IPS-18c (cell line): ENCODE results near the gene KCNQ1.
A peak's percentile ranks its signal among the peaks of the same experiment; 100 is the strongest.
"Not testable (repeated sequence)": the region's sequence is repeated elsewhere in the genome, so short reads cannot be mapped to it uniquely, and the experiment has no call there.

ENCODE experiments used
- H3K4me3 ChIP-seq: 2 replicates; pipeline ENCODE4 v1.7.0; 2013; ENCODE audit warnings: low read depth, mild to moderate bottlenecking, low read length, moderate library complexity; ENCODE audit not compliant: insufficient read depth
- H3K9me3 ChIP-seq: one replicate; pipeline ENCODE4 v1.6.1; 2013; ENCODE audit warnings: mild to moderate bottlenecking, low read length, moderate library complexity; ENCODE audit not compliant: control insufficient read depth, insufficient read depth

KCNQ1 gene

DNA sequence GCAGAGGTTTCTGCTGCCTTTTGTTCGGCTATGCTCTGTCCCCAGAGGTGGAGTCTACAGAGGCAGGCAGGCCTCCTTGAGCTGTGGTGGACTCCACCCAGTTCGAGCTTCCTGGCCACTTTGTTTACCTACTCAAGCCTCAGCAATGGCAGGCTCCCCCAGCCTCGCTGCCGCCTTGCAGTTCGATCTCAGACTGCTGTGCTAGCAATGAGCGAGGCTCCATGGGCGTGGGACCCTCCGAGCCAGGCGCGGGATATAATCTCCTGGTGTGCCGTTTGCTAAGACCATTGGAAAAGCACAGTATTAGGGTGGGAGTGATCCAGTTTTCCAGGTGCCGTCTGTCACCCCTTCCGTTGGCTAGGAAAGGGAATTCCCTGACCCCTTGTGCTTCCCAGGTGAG, 195.0 kb downstream of the KCNQ1 start:
- H3K9me3 ChIP-seq: peaks cover 10% of the 10 kb centered on the region
- not testable (repeated sequence) for H3K4me3 ChIP-seq

- Histone ChIP-seq H3K4me3 (no peak overlapping the region), H3K9me3 (peaks cover 19% of the 10 kb centered on the region)
Observed at GRCh38 chr11:2641623-2642022, 196.8 kb downstream of the KCNQ1 start.

DNA sequence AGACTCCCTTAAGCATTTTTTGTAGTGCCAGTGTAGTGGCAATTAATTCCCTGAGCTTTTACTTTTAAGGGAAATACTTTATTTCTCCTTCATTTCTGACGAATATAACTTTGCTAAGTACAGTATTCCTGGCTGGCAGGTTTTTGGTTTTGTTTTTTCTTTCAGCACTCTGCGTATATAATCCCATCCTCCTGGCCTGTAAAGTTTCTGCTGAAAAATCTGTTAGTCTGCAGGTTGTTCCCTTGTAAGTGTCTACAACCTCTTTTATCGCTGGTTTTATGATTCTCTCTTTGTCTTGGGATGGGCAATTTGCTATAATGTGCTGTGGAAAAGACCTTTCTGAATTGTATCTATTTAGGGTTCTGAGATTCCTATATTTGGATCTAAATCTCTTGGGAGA, 198.9 kb downstream of the KCNQ1 start:
- Histone ChIP-seq H3K9me3 (peaks cover 19% of the 10 kb centered on the region), H3K4me3 (no peak overlapping the region)

- peaks cover 13% of the 10 kb centered on the region for H3K9me3 ChIP-seq
- no peak overlapping the region for H3K4me3 ChIP-seq
Observed at GRCh38 chr11:2644844-2645778, 200.3 kb downstream of the KCNQ1 start.

DNA sequence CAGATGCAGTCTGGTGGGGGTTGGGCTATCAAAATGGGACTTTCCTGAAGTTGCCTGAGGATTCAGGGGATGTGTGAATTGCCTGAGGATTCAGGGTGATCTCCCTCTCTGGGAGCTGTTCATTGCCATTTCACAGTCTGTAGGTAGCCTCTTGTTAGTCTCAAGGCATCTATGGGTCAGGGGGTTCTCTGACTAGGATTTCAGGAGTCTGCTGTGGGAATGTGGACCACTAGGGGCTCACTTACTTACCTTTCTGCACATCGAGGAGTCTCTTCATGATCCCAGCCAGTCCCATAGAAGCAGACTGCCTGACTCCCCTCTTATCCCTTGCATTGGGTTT, 200.9 kb downstream of the KCNQ1 start:
- H3K9me3 ChIP-seq: peaks cover 12% of the 10 kb centered on the region
- H3K4me3 ChIP-seq: no peak overlapping the region

- Histone ChIP-seq H3K4me3 (no peak overlapping the region), H3K9me3 (peaks cover 21% of the 10 kb centered on the region)
Observed at GRCh38 chr11:2647167-2647566, 202.4 kb downstream of the KCNQ1 start.

DNA sequence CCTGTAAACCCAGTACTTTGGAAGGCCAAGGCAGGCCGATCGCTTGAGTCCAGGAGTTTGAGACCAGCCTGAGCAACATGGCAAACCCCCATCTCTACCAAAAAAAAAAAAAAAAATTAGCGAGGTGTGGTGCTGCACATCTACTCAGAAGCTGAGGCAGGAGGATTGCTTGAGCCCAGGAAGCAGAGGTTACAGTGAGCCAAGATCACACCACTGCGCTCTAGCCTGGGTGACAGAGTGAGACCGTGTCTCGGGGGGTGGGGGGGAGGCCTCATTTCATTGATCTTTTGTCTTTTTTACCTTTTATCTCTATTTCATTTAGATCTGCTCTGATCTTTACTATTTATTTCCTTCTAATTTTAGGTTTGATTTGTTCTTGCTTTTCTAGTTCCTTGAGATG, 203.1 kb downstream of the KCNQ1 start:
- H3K9me3 ChIP-seq: peaks cover 28% of the 10 kb centered on the region

DNA sequence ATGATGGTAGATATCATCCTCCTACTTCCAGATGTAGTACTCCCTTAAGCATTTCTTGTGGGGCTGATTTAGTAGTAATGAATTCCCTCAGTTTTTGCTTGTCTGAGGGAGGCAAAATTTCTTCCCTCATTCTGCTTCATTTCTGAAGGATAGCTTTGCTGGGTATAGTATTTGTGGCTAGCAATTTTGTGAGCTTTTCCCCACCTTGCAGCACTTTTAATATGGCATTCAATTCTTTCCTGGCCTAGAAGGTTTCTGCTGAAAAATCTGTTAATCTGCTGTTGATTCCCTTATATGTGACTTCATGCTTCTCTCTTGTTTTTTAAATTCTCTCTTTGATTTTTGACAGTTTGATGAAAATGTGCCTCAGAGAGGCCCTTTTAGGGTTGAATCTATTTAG, 204.6 kb downstream of the KCNQ1 start:
- H3K9me3 ChIP-seq: peaks cover 40% of the 10 kb centered on the region
- no peak overlapping the region for H3K4me3 ChIP-seq

More for the DNA sequence above, 203.1 kb downstream of the KCNQ1 start:
- H3K4me3 ChIP-seq: no peak overlapping the region

DNA sequence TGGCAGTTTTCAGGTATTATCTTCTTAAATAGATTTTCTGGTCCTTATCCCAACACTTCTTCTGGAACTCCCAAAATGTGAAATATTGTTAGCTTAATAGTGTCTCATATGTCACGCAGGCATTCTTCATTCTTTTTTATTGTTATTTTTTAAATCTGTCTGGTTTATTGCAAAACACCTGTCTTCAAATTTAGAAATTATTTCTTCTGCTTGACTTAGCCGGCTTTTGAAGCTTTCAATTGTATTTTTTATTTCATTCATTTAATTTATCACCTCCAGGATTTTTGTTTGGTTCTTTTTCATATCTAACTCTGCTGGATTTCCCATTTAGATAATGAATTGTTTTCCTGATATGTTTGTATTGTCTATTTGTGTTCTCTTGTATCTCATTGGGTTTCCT, 205.0 kb downstream of the KCNQ1 start:
- peaks cover 38% of the 10 kb centered on the region for H3K9me3 ChIP-seq
- H3K4me3 ChIP-seq: no peak overlapping the region

DNA sequence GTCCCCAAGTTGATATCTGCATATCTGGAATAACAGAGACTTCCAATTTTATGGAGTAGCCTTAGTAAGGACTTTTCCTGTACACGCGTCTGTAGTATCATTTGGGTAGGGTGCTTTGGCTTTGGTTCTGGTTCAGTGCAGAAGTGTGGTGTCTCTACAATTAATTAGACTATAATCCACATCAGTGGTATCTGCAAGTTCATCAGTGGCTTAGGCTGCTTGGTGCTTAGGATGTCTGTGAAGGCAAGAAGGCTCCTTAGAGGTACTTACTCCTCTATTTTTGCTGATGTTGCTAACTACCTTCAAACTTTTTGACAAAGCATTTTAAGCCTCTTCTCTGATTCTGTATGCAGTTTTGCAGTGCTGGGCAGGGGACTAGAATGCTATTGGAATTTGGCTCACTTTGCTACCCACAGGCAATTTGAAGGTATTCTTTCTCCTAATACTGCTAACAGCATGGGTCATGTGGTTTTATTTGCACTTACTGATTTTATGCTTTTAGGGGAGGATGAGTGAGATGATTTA, 205.6 kb downstream of the KCNQ1 start:
- Histone ChIP-seq H3K9me3 (peaks cover 33% of the 10 kb centered on the region), H3K4me3 (no peak overlapping the region; the same call in 1 of the 2 replicates)

- Histone ChIP-seq H3K9me3 (peaks cover 29% of the 10 kb centered on the region), H3K4me3 (no peak overlapping the region; the same call in 1 of the 2 replicates)
Observed at GRCh38 chr11:2651054-2651617, 206.3 kb downstream of the KCNQ1 start.

DNA sequence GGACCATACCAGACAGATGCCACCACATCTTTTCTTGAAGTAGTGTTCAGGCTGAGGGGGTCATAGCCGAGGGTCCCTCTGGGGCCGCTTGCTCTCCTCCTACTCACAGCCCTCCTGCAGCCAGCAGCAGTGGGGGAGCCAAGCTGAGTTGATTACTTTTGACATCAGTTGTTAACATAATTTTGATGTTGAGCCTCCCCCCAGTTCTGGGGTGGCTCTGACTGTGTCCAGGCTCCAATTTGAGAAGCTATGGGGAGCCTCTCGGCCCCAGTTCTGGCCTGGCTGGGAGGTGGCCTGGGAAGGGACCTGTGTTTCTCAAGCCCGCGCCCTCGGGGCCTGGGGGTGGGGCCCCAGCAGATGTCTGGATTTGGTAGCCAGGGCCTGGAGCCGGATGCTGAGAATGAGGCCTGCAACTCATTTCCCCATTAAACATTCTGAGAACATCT, 207.0 kb downstream of the KCNQ1 start:
- peaks cover 31% of the 10 kb centered on the region for H3K9me3 ChIP-seq
- no peak overlapping the region for H3K4me3 ChIP-seq

GRCh38 chr11:2652333-2653197, 207.8 kb downstream of the KCNQ1 start:
- Histone ChIP-seq H3K4me3 (no peak overlapping the region), H3K9me3 (peaks cover 32% of the 10 kb centered on the region)

GRCh38 chr11:2653198-2653551, 208.4 kb downstream of the KCNQ1 start:
- no peak overlapping the region for H3K4me3 ChIP-seq
- peaks cover 32% of the 10 kb centered on the region for H3K9me3 ChIP-seq

DNA sequence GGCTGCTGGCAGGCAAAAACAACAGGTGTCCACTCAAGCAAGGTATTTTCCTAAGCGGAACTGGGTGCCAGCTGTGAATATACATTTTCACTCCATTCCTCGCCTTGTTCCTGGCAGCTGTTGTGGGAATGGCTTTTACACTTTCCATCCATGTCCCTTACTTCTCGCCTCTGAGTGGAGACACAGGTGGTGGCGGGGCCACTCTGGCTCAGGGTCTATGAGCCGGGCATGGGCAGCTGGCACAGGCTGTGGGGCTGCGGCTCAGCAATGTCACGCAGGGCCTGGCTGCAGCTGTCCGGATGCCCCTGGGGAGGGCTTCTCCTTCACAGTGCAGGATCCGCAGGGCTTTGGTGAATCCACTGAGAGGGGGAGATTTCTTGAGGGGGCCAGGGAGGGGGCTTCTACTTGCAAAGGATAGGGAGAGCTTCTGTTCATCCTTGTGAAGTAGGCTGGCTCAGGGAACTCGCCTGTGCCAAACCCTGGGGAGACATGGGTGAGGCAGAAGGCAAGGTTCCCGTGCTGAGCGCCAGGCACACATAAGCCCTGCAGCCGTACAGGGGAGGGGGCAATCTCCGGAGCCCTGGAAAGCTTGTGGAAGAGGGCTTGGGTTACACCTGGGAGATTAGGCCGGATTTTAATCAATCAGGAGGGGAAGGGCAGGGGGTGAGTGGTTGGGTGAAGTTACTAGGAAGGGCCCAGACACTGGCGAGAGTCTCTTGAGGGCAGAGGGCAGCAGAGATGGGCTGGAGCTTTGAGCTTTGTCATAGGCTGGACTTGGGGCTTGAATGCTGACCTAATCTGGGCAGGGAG, 209.3 kb downstream of the KCNQ1 start:
- Histone ChIP-seq H3K9me3 (peaks cover 32% of the 10 kb centered on the region), H3K4me3 (peak overlapping the region; percentile 6; the same call in 1 of the 2 replicates)

GRCh38 chr11:2655016-2655719, 210.4 kb downstream of the KCNQ1 start:
- Histone ChIP-seq H3K4me3 (no peak overlapping the region), H3K9me3 (peaks cover 32% of the 10 kb centered on the region)
